ENCODE data around the gene FZD1. TPM values are rescaled to one million over a fixed set of nuclear protein-coding genes. Genes with fewer than 3 reads are reported as not detected.

FZD1 gene
- total and polyA plus RNA-seq, 2 donors (not counting 1 experiment from before 2014, with no cell fraction given): 7.6 to 12.6 TPM

DNA sequence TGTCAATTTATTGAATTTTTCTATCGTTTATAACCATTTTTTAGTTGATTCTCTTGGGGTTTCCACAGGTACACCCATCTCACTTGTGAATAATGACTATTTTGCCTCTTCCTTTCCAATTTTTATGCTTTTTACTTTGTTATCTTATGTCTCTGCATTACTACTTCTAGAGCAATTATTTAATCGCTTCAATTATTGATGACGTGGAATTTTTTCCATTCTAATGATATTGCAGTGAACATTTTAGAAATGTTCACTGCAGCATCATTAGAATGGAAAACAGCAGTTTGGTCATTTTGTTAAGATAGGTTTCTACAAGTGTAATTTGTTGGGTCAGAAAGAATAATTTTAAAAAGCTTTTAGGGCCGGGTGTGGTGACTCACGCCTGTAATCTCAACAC lies 27.1 kb downstream of the FZD1 start:
- Histone ChIP-seq H3K9ac (ENCODE audit: insufficient read depth, low read length) (no peak overlapping the region), H3K4me1 (ENCODE audit: control insufficient read depth, extremely low read depth, insufficient read depth, low read length) (no peaks in the 10 kb centered on the region), H3K79me2 (ENCODE audit: control insufficient read depth, insufficient read depth, low read length) (no peaks in the 10 kb centered on the region), H3K4me3 (replicated peaks in 1 of 4; ENCODE audit: control extremely low read depth in 1 of 4, insufficient read depth in 1 of 4, low read depth in 3 of 4, low read length in 4 of 4) (no peak overlapping the region), H3K9me3 (ENCODE audit: control insufficient read depth, insufficient read depth, low read depth, low read length) (no peaks in the 10 kb centered on the region), H3K4me2 (ENCODE audit: extremely low read depth, insufficient read depth, low read length) (no peak overlapping the region), H3K36me3 (ENCODE audit: control insufficient read depth, insufficient read depth, low read length) (no peaks in the 10 kb centered on the region), H3K27me3 (ENCODE audit: control insufficient read depth, insufficient read depth, low read length) (no peaks in the 10 kb centered on the region), H4K20me1 (ENCODE audit: control insufficient read depth, extremely low read depth, insufficient read depth, low read length) (no peaks in the 10 kb centered on the region), H2AFZ (ENCODE audit: low read length) (no peak overlapping the region), H3K27ac (ENCODE audit: insufficient read depth, low read length) (no peak overlapping the region)
- no peak for TF ChIP-seq EZH2 (IDR thresholded peaks at IDR 0.05; ENCODE audit: low read length, missing control alignments)
- TF ChIP-seq, protein P1, sequence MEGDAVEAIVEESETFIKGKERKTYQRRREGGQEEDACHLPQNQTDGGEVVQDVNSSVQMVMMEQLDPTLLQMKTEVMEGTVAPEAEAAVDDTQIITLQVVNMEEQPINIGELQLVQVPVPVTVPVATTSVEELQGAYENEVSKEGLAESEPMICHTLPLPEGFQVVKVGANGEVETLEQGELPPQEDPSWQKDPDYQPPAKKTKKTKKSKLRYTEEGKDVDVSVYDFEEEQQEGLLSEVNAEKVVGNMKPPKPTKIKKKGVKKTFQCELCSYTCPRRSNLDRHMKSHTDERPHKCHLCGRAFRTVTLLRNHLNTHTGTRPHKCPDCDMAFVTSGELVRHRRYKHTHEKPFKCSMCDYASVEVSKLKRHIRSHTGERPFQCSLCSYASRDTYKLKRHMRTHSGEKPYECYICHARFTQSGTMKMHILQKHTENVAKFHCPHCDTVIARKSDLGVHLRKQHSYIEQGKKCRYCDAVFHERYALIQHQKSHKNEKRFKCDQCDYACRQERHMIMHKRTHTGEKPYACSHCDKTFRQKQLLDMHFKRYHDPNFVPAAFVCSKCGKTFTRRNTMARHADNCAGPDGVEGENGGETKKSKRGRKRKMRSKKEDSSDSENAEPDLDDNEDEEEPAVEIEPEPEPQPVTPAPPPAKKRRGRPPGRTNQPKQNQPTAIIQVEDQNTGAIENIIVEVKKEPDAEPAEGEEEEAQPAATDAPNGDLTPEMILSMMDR (conservative IDR thresholded peaks at IDR 0.05 in 1 of 2, IDR thresholded peaks at IDR 0.05 in 1 of 2; ENCODE audit: low read depth in 1 of 2, low read length in 2 of 2): no peak
- no peak for DNase-seq (ENCODE audit: low read depth in 2 of 2)

- H3K79me2 ChIP-seq (ENCODE audit: control insufficient read depth, insufficient read depth, low read length): no peaks in the 10 kb centered on the region
- H3K36me3 ChIP-seq (ENCODE audit: control insufficient read depth, insufficient read depth, low read length): no peaks in the 10 kb centered on the region
- no peaks in the 10 kb centered on the region for H4K20me1 ChIP-seq (ENCODE audit: control insufficient read depth, extremely low read depth, insufficient read depth, low read length)
- H3K4me1 ChIP-seq (ENCODE audit: control insufficient read depth, extremely low read depth, insufficient read depth, low read length): no peaks in the 10 kb centered on the region
- no peak overlapping the region for H2AFZ ChIP-seq (ENCODE audit: low read length)
- TF ChIP-seq, protein P1 (conservative IDR thresholded peaks at IDR 0.05 in 1 of 2, IDR thresholded peaks at IDR 0.05 in 1 of 2; ENCODE audit: low read depth in 1 of 2, low read length in 2 of 2): no peak
- TF ChIP-seq EZH2 (IDR thresholded peaks at IDR 0.05; ENCODE audit: low read length, missing control alignments): no peak
- no peak for DNase-seq (ENCODE audit: low read depth in 2 of 2)
- H3K9ac ChIP-seq (ENCODE audit: insufficient read depth, low read length): no peak overlapping the region
- H3K4me3 ChIP-seq (replicated peaks in 1 of 4; ENCODE audit: control extremely low read depth in 1 of 4, insufficient read depth in 1 of 4, low read depth in 3 of 4, low read length in 4 of 4): no peak overlapping the region
- H3K4me2 ChIP-seq (ENCODE audit: extremely low read depth, insufficient read depth, low read length): no peak overlapping the region
- H3K9me3 ChIP-seq (ENCODE audit: control insufficient read depth, insufficient read depth, low read depth, low read length): no peaks in the 10 kb centered on the region
- H3K27me3 ChIP-seq (ENCODE audit: control insufficient read depth, insufficient read depth, low read length): no peaks in the 10 kb centered on the region
- H3K27ac ChIP-seq (ENCODE audit: insufficient read depth, low read length): no peak overlapping the region
Measured at GRCh38 chr7:91291902-91292301, 27.7 kb downstream of the FZD1 start.

DNA sequence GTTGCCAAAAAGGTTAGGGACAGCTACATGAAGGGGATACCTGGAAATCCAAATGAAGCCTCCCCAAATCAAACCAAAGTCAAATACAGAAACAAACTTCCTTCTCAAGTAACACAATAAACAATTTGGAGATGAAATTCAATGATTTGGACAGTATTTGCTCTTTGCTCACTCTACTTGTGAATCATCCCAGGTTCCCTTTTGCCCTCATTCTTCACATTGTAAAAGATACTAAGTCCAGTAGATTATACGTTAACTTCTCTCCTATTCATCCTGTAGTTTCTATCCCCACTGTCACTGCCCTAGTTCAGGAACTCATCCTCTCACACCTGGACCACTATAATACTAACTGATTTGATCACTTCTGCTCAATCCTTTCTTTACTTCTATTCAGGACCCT lies 28.3 kb downstream of the FZD1 start:
- no peak for DNase-seq (ENCODE audit: low read depth in 2 of 2)
- TF ChIP-seq, protein P1 (conservative IDR thresholded peaks at IDR 0.05 in 1 of 2, IDR thresholded peaks at IDR 0.05 in 1 of 2; ENCODE audit: low read depth in 1 of 2, low read length in 2 of 2): no peak
- no peak for TF ChIP-seq EZH2 (IDR thresholded peaks at IDR 0.05; ENCODE audit: low read length, missing control alignments)
- H3K36me3 ChIP-seq (ENCODE audit: control insufficient read depth, insufficient read depth, low read length): no peaks in the 10 kb centered on the region

More for the DNA sequence above, 28.3 kb downstream of the FZD1 start:
- H3K79me2 ChIP-seq (ENCODE audit: control insufficient read depth, insufficient read depth, low read length): no peaks in the 10 kb centered on the region
- H3K4me1 ChIP-seq (ENCODE audit: control insufficient read depth, extremely low read depth, insufficient read depth, low read length): no peaks in the 10 kb centered on the region
- no peaks in the 10 kb centered on the region for H3K27me3 ChIP-seq (ENCODE audit: control insufficient read depth, insufficient read depth, low read length)
- no peak overlapping the region for H2AFZ ChIP-seq (ENCODE audit: low read length)
- H3K27ac ChIP-seq (ENCODE audit: insufficient read depth, low read length): no peak overlapping the region
- no peak overlapping the region for H3K4me3 ChIP-seq (replicated peaks in 1 of 4; ENCODE audit: control extremely low read depth in 1 of 4, insufficient read depth in 1 of 4, low read depth in 3 of 4, low read length in 4 of 4)
- no peaks in the 10 kb centered on the region for H3K9me3 ChIP-seq (ENCODE audit: control insufficient read depth, insufficient read depth, low read depth, low read length)
- H3K9ac ChIP-seq (ENCODE audit: insufficient read depth, low read length): no peak overlapping the region
- H3K4me2 ChIP-seq (ENCODE audit: extremely low read depth, insufficient read depth, low read length): no peak overlapping the region
- no peaks in the 10 kb centered on the region for H4K20me1 ChIP-seq (ENCODE audit: control insufficient read depth, extremely low read depth, insufficient read depth, low read length)

Measured in fibroblast of lung (primary cell).